22Rv1 (cell line): ENCODE data around the gene PCDHGB2.

ENCODE experiments used
- ZFX ChIP-seq: fragments of 450-650 bp; IDR thresholded peaks from 2 replicates; pipeline ENCODE4 v1.6.1; 2017; ENCODE audit warnings: antibody characterized with exemption, borderline replicate concordance
- TF ChIP-seq, protein P1 (sequence below): fragments of 450-650 bp; IDR thresholded peaks from 2 replicates; pipeline ENCODE4 v1.5.1; 2017; ENCODE audit warnings: mild to moderate bottlenecking

DNA sequence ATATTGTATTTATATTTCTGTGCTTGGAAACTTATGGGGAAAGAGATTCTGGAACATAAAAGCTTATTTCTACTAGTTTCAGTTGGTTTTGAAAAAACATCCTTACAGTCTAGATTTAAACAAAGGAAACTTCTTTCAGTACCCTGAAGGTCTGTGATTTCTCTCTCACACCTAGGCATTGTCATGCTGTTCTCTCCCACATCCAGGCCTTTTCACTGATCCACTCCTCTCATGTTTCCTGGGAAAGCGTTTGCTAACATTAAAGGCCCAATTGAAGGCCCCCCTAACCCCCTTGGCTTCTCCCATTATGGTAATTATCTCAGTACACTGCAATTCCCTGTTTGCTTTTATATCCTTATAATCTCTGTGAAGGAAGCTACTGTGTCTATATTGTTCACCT lies 17.0 kb upstream of the PCDHGB2 start:
- TF ChIP-seq, protein P1, sequence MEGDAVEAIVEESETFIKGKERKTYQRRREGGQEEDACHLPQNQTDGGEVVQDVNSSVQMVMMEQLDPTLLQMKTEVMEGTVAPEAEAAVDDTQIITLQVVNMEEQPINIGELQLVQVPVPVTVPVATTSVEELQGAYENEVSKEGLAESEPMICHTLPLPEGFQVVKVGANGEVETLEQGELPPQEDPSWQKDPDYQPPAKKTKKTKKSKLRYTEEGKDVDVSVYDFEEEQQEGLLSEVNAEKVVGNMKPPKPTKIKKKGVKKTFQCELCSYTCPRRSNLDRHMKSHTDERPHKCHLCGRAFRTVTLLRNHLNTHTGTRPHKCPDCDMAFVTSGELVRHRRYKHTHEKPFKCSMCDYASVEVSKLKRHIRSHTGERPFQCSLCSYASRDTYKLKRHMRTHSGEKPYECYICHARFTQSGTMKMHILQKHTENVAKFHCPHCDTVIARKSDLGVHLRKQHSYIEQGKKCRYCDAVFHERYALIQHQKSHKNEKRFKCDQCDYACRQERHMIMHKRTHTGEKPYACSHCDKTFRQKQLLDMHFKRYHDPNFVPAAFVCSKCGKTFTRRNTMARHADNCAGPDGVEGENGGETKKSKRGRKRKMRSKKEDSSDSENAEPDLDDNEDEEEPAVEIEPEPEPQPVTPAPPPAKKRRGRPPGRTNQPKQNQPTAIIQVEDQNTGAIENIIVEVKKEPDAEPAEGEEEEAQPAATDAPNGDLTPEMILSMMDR = no peak
- TF ChIP-seq ZFX = no peak
